HepG2 (cell line): ENCODE results near the gene PCGF5. TPM values are rescaled to one million over a fixed set of nuclear protein-coding genes. Genes with fewer than 3 reads are reported as not detected.

Experiments used
- ATAC-seq: fragments of 200-7000 bp; cut with Tn5 transposase; 3 replicates; pipeline ENCODE4 v1.9.1; 2020; ENCODE audit warnings: mild to moderate bottlenecking, moderate library complexity
- BruUV-seq: library from RNA; stranded (reverse); fragments of 400-500 nt; replicated peaks from 2 replicates; lab custom pipeline; 2021; lab: Mats Ljungman, UMichigan
- CTCF ChIA-PET: fragments of 300-600 bp; formaldehyde crosslinking; extraction: SDS; loops from one replicate; lab custom pipeline; 2021; ENCODE audit warnings: low total read pairs, inconsistent platforms, low intra/inter-chr PET ratio; lab: Yijun Ruan, JAX
- POLR2A ChIA-PET: fragments of 350-600 bp; sonication (Branson Sonifier 250); formaldehyde crosslinking; loops from one replicate; lab custom pipeline; 2020; ENCODE audit warnings: antibody characterized with exemption, inconsistent platforms; lab: Yijun Ruan, JAX
- DNase-seq: peaks from one replicate; pipeline ENCODE4 v3.0.0-alpha.2; 2015; ENCODE audit warnings: low spot score
- FAIRE-seq: peaks from 3 replicates; lab custom pipeline; 2011; peaks lifted over from hg19 to GRCh38; lab: Jason Lieb, UNC
- H2AFZ ChIP-seq: one replicate; pipeline ENCODE4 v1.6.1; 2011; ENCODE audit warnings: low read length, inconsistent platforms
- H3K27ac ChIP-seq: fragments of 300-600 bp; 3 replicates; pipeline ENCODE4 v1.8.0; 2011; ENCODE audit warnings: mixed run types, mild to moderate bottlenecking, mixed read lengths, low read length, inconsistent platforms; ENCODE audit not compliant: insufficient read depth; ENCODE audit errors: extremely low read length
- H3K27me3 ChIP-seq, 2 experiments: fragments of 200-600 bp in 1 of 2; 2 replicates in 1 of 2; 3 replicates in 1 of 2; pipeline versions ENCODE4 v1.6.0 to v1.8.0; 2011; ENCODE audit warnings: low read length in 2 of 2, mild to moderate bottlenecking in 2 of 2, moderate library complexity in 2 of 2, inconsistent platforms in 1 of 2; ENCODE audit not compliant: insufficient read depth in 2 of 2, control insufficient read depth in 1 of 2
- H3K36me3 ChIP-seq, 2 experiments: fragments of 200-600 bp in 1 of 2; replicated peaks in 1 of 2; 2 replicates in 1 of 2; 3 replicates in 1 of 2; pipeline versions ENCODE4 v1.5.1 to v1.8.0; 2011; ENCODE audit warnings: low read length in 2 of 2, inconsistent platforms in 1 of 2; ENCODE audit not compliant: insufficient read depth in 2 of 2, control insufficient read depth in 1 of 2
- H3K4me1 ChIP-seq: 2 replicates; pipeline ENCODE4 v1.5.1; 2012; ENCODE audit warnings: low read length, inconsistent platforms; ENCODE audit not compliant: insufficient read depth
- H3K4me2 ChIP-seq: 2 replicates; pipeline ENCODE4 v1.6.0; 2011; ENCODE audit warnings: low read depth, low read length, inconsistent platforms
- H3K4me3 ChIP-seq, 3 experiments: fragments of 200-600 bp in 1 of 3; sonication (generic), shearing (Covaris generic) in 1 of 3; replicated peaks in 1 of 3; 2 replicates each; pipeline ENCODE4 v1.5.1; 2011 to 2016; ENCODE audit warnings: low read length in 3 of 3, inconsistent platforms in 2 of 3, low read depth in 2 of 3, mild to moderate bottlenecking in 2 of 3, control low read depth in 1 of 3, mixed read lengths in 1 of 3; ENCODE audit not compliant: insufficient read depth in 1 of 3
- H3K79me2 ChIP-seq: one replicate; pipeline ENCODE4 v1.6.1; 2011; ENCODE audit warnings: low read length, inconsistent platforms; ENCODE audit not compliant: insufficient read depth
- H3K9ac ChIP-seq: 2 replicates; pipeline ENCODE4 v1.6.0; 2011; ENCODE audit warnings: mild to moderate bottlenecking, low read depth, low read length, inconsistent platforms; ENCODE audit not compliant: insufficient read depth
- H3K9me3 ChIP-seq: 2 replicates; pipeline ENCODE4 v1.5.1; 2012; ENCODE audit warnings: mild to moderate bottlenecking, low read length
- H4K20me1 ChIP-seq: 2 replicates; pipeline ENCODE4 v1.6.0; 2011; ENCODE audit warnings: inconsistent platforms, mild to moderate bottlenecking, low read length, moderate library complexity; ENCODE audit not compliant: insufficient read depth
- ATF7 ChIP-seq, 2 experiments: fragments of 450-650 bp in 1 of 2; sonication (generic) in 1 of 2; formaldehyde crosslinking in 1 of 2; IDR thresholded peaks; 2 replicates each; pipeline versions ENCODE4 v1.4.0 to v1.6.1; 2016 to 2020; ENCODE audit warnings: antibody characterized with exemption in 1 of 2, mild to moderate bottlenecking in 1 of 2, missing genetic modification reagents in 1 of 2
- CEBPZ ChIP-seq: IDR thresholded peaks from 2 replicates; pipeline ENCODE4 v1.6.1; 2012; ENCODE audit warnings: low read length, improper control_type of control experiment
- GABPA ChIP-seq, 2 experiments: IDR thresholded peaks; 2 replicates each; pipeline ENCODE4 v1.6.1; 2011 to 2016; ENCODE audit warnings: low read depth in 2 of 2, low read length in 1 of 2, missing biosample characterization in 1 of 2, missing genetic modification characterization in 1 of 2
- HNRNPLL ChIP-seq: fragments of 200-400 bp; formaldehyde crosslinking; IDR thresholded peaks from 2 replicates; pipeline ENCODE4 v1.6.1; 2017; ENCODE audit warnings: mild to moderate bottlenecking, low read depth, low read length; ENCODE audit not compliant: poor library complexity, severe bottlenecking
- MXI1 ChIP-seq: IDR thresholded peaks from 3 replicates; pipeline ENCODE4 v1.6.1; 2012; ENCODE audit warnings: low read depth, low read length, inconsistent platforms, borderline replicate concordance
- YEATS2 ChIP-seq: sonication (generic); formaldehyde crosslinking; IDR thresholded peaks from 2 replicates; pipeline ENCODE4 v1.4.0; 2020; ENCODE audit warnings: missing genetic modification reagents, borderline replicate concordance
- ZFP36L1 ChIP-seq: sonication (generic); formaldehyde crosslinking; IDR thresholded peaks from 2 replicates; pipeline ENCODE4 v1.8.0; 2022; ENCODE audit warnings: mild to moderate bottlenecking, missing genetic modification reagents, moderate library complexity
- ZMYM3 ChIP-seq: sonication (generic); formaldehyde crosslinking; IDR thresholded peaks from 2 replicates; pipeline ENCODE4 v1.5.1; 2020; ENCODE audit warnings: mild to moderate bottlenecking, missing genetic modification reagents
- ZNF160 ChIP-seq: sonication (generic); formaldehyde crosslinking; IDR thresholded peaks from 2 replicates; pipeline ENCODE4 v1.8.0; 2022; ENCODE audit warnings: mild to moderate bottlenecking, inconsistent platforms, missing genetic modification reagents
- ZNF292 ChIP-seq: sonication (generic); formaldehyde crosslinking; IDR thresholded peaks from 2 replicates; pipeline ENCODE4 v1.8.1; 2022; ENCODE audit warnings: mild to moderate bottlenecking, low read depth, missing genetic modification reagents, borderline replicate concordance
- ZNF563 ChIP-seq: sonication (generic); formaldehyde crosslinking; IDR thresholded peaks from 2 replicates; pipeline ENCODE4 v1.8.0; 2022; ENCODE audit warnings: mild to moderate bottlenecking, moderate library complexity, missing genetic modification reagents
- ZNF619 ChIP-seq: sonication (generic); formaldehyde crosslinking; IDR thresholded peaks from 2 replicates; pipeline ENCODE4 v1.4.0; 2020; ENCODE audit warnings: mild to moderate bottlenecking, missing genetic modification reagents
- ZNF724P ChIP-seq: sonication (generic); formaldehyde crosslinking; IDR thresholded peaks from 2 replicates; pipeline ENCODE4 v1.8.0; 2022; ENCODE audit warnings: missing genetic modification reagents, borderline replicate concordance
- ZNF737 ChIP-seq: sonication (generic); formaldehyde crosslinking; IDR thresholded peaks from 2 replicates; pipeline ENCODE4 v1.5.0; 2020; ENCODE audit warnings: missing genetic modification reagents, mild to moderate bottlenecking, borderline replicate concordance
- ZNF773 ChIP-seq: sonication (generic); formaldehyde crosslinking; IDR thresholded peaks from 2 replicates; pipeline ENCODE4 v1.4.0; 2020; ENCODE audit warnings: missing genetic modification reagents, borderline replicate concordance
- WGBS: methylation state at CpG from one replicate; pipeline ENCODE4 v1.1.6; 2017; ENCODE audit warnings: low lambda C conversion rate; 5-methylcytosine and 5-hydroxymethylcytosine counted together
- in situ Hi-C: cut with HindIII; loops from 2 replicates; pipeline ENCODE4 v1.10.0; 2017; ENCODE audit warnings: low pct_unique_long_range_greater_than_20kb; ENCODE audit not compliant: extremely low pct_ligation_motif_present
- intact Hi-C: fragments of 100-400 bp; cut with micrococcal nuclease; formaldehyde crosslinking; loops from one replicate; pipeline ENCODE4 v1.10.0; 2022; ENCODE audit not compliant: unreplicated experiment
- polyA plus RNA-seq, 8 experiments: library from polyadenylated mRNA; depleted of rRNA in 3 of 8; stranded (reverse) in 7 of 8; unstranded in 1 of 8; fragments of >200 nt; fragmentation: Illumina TruSeq in 4 of 8; extraction: Trizol in 4 of 8; gene quantifications; 2 replicates each; pipeline versions ENCODE4 v1.2.1 to v1.2.3, GENCODE V29; 2011 to 2016; ENCODE audit warnings: low read depth in 4 of 8, missing spikeins in 1 of 8, mixed read lengths in 1 of 8; ENCODE audit not compliant: insufficient read depth in 1 of 8
- total RNA-seq, 5 experiments: library from RNA; depleted of rRNA; stranded (reverse); fragments of >200 nt; fragmentation: Illumina TruSeq; extraction: Trizol; gene quantifications; 2 replicates each; pipeline ENCODE4 v1.2.3, GENCODE V29; 2016; ENCODE audit warnings: low read depth in 1 of 5

Gene PCGF5
- total and polyA plus RNA-seq, 2 of the 13 experiments (the other 11 are each of a cell fraction or from before 2014, with no cell fraction given) = 61.3 to 138 TPM

DNA sequence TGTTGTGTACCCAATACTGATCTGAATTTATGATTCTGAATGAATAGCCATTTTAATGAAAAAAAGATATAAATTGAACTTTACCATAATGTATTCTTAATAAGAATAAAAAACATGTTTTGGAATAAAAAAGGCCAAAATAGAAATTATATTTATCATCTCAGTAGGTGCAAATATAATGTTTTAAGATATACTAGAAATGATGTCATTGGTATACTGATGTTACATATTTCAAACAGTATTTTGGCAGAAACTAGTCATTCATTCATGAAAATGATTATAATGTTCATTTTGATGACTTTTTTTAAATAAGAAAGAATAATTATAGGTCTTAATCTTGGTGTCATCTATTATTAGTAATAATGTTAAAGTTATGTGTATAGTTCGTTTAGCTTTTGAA, 9.2 kb downstream of the PCGF5 start:
- no peak overlapping the region for H3K9ac ChIP-seq
- peaks cover 46% of the 10 kb centered on the region for H3K4me1 ChIP-seq
- no TSS peak for BruUV-seq
- in situ Hi-C loops = no loop called here
- 61% methylated on average over 1 of the region's 1 CpG for WGBS
- H3K27me3 ChIP-seq = no peaks in the 10 kb centered on the region
- no peak for FAIRE-seq
- H3K4me3 ChIP-seq = no peak overlapping the region
- no peak overlapping the region for H3K4me2 ChIP-seq
- DNase-seq = no peak
- H3K9me3 ChIP-seq = no peaks in the 10 kb centered on the region
- intact Hi-C loops = no loop called here
- CTCF ChIA-PET = no interaction called here
- TF ChIP-seq ZNF160 (CRISPR knock-in tag) = no peak
- TF ChIP-seq ATF7 (IDR thresholded peaks at IDR 0.05) = peak; percentile 60
- TF ChIP-seq ATF7 (CRISPR knock-in tag; IDR thresholded peaks at IDR 0.05) = no peak
- no peak for ATAC-seq
- peaks cover 22% of the 10 kb centered on the region for H4K20me1 ChIP-seq
- H3K27ac ChIP-seq = no peak overlapping the region
- POLR2A ChIA-PET = no interaction called here
- no peak overlapping the region for H2AFZ ChIP-seq
- H3K79me2 ChIP-seq = peaks cover 75% of the 10 kb centered on the region
- H3K36me3 ChIP-seq = peaks cover 10 to 24% of the 10 kb centered on the region in 2 experiments; a peak in 4 of 5 replicates

- Histone ChIP-seq H3K4me3 (no peak overlapping the region), H3K79me2 (peaks cover 9% of the 10 kb centered on the region), H3K4me1 (no peaks in the 10 kb centered on the region), H3K36me3 (peaks cover 3 to 20% of the 10 kb centered on the region in 2 experiments; a peak in 4 of 5 replicates), H2AFZ (no peak overlapping the region), H4K20me1 (peaks cover 4% of the 10 kb centered on the region; the same call in 1 of the 2 replicates), H3K27ac (no peak overlapping the region), H3K9me3 (no peaks in the 10 kb centered on the region), H3K9ac (no peak overlapping the region), H3K27me3 (no peaks in the 10 kb centered on the region), H3K4me2 (no peak overlapping the region)
- in situ Hi-C loops (no loop called here), intact Hi-C loops (no loop called here)
- BruUV-seq = no TSS peak
- WGBS = 62% methylated on average over 1 of the region's 1 CpG
- CTCF ChIA-PET = no interaction called here
- no peak for ATAC-seq
- FAIRE-seq = no peak
- POLR2A ChIA-PET = interaction anchor here (1.0 kb wide), 1 partner anchor 75 kb away, joined by 3 read pairs; no protein-coding TSS in a partner anchor
- no peak for DNase-seq
- TF ChIP-seq ZFP36L1 = no peak
- TF ChIP-seq GABPA (IDR thresholded peaks at IDR 0.05; ENCODE audit: low read depth, low read length) = no peak
- TF ChIP-seq GABPA (CRISPR knock-in tag; IDR thresholded peaks at IDR 0.05; ENCODE audit: low read depth) = no peak
- no peak for TF ChIP-seq ZNF724P
- TF ChIP-seq YEATS2 (CRISPR knock-in tag) = no peak
- TF ChIP-seq HNRNPLL = no peak
- no peak for TF ChIP-seq ZNF563
- no peak for TF ChIP-seq CEBPZ
- TF ChIP-seq ZNF619 (CRISPR knock-in tag) = no peak
- no peak for TF ChIP-seq MXI1
- TF ChIP-seq ZNF292 (CRISPR knock-in tag) = no peak
- no peak for TF ChIP-seq ZNF773 (CRISPR knock-in tag)
- TF ChIP-seq ZMYM3 = no peak
- TF ChIP-seq ZNF737 (CRISPR knock-in tag) = no peak
These were observed 17.7 kb downstream of the PCGF5 start for GRCh38 chr10:91238191-91238590.
